ENCODE results near the gene FSD1L.

The FSD1L gene

GRCh38 chr9:105458404-105458803 lies 10.6 kb downstream of the FSD1L start:
- Histone ChIP-seq H3K27me3 (ENCODE audit: insufficient read depth, low read depth) (no peaks in the 10 kb centered on the region), H4K20me1 (ENCODE audit: insufficient read depth) (no peaks in the 10 kb centered on the region; the same call in 1 of the 2 replicates), H3K9ac (no peak overlapping the region), H3K4me1 (ENCODE audit: low read depth, poor library complexity, severe bottlenecking) (no peaks in the 10 kb centered on the region), H3K79me2 (ENCODE audit: insufficient read depth, low read depth) (no peaks in the 10 kb centered on the region), H3K36me3 (ENCODE audit: insufficient read depth) (no peaks in the 10 kb centered on the region), H3K4me3 (IDR thresholded peaks at IDR 0.05; ENCODE audit: insufficient read depth, low read depth, low read length) (no peak overlapping the region), H2AFZ (ENCODE audit: low read depth) (no peak overlapping the region), H3K4me2 (no peak overlapping the region), H3K27ac (no peak overlapping the region)
- no peak for TF ChIP-seq CTCF (conservative IDR thresholded peaks at IDR 0.05; ENCODE audit: low read depth, low read length)

GRCh38 chr9:105459336-105459735 lies 11.5 kb downstream of the FSD1L start:
- H3K79me2 ChIP-seq (ENCODE audit: insufficient read depth, low read depth): no peaks in the 10 kb centered on the region
- H3K9ac ChIP-seq: no peak overlapping the region
- no peaks in the 10 kb centered on the region for H3K36me3 ChIP-seq (ENCODE audit: insufficient read depth)
- H3K27ac ChIP-seq: no peak overlapping the region
- no peak overlapping the region for H3K4me2 ChIP-seq
- no peaks in the 10 kb centered on the region; the same call in 1 of the 2 replicates for H4K20me1 ChIP-seq (ENCODE audit: insufficient read depth)
- H3K4me3 ChIP-seq (IDR thresholded peaks at IDR 0.05; ENCODE audit: insufficient read depth, low read depth, low read length): no peak overlapping the region
- H3K4me1 ChIP-seq (ENCODE audit: low read depth, poor library complexity, severe bottlenecking): no peaks in the 10 kb centered on the region
- no peaks in the 10 kb centered on the region for H3K27me3 ChIP-seq (ENCODE audit: insufficient read depth, low read depth)
- TF ChIP-seq CTCF (conservative IDR thresholded peaks at IDR 0.05; ENCODE audit: low read depth, low read length): no peak
- no peak overlapping the region for H2AFZ ChIP-seq (ENCODE audit: low read depth)

GRCh38 chr9:105466898-105467455 lies 19.1 kb downstream of the FSD1L start:
- Histone ChIP-seq H3K4me1 (ENCODE audit: low read depth, poor library complexity, severe bottlenecking) (no peaks in the 10 kb centered on the region), H4K20me1 (ENCODE audit: insufficient read depth) (no peaks in the 10 kb centered on the region), H3K27me3 (ENCODE audit: insufficient read depth, low read depth) (no peaks in the 10 kb centered on the region), H3K79me2 (ENCODE audit: insufficient read depth, low read depth) (no peaks in the 10 kb centered on the region), H2AFZ (ENCODE audit: low read depth) (no peak overlapping the region), H3K4me2 (no peak overlapping the region), H3K36me3 (ENCODE audit: insufficient read depth) (no peaks in the 10 kb centered on the region), H3K9ac (no peak overlapping the region), H3K4me3 (IDR thresholded peaks at IDR 0.05; ENCODE audit: insufficient read depth, low read depth, low read length) (no peak overlapping the region), H3K27ac (no peak overlapping the region)
- TF ChIP-seq CTCF (conservative IDR thresholded peaks at IDR 0.05; ENCODE audit: low read depth, low read length): no peak

- no peak overlapping the region for H2AFZ ChIP-seq (ENCODE audit: low read depth)
- no peak overlapping the region for H3K9ac ChIP-seq
- no peak for TF ChIP-seq CTCF (conservative IDR thresholded peaks at IDR 0.05; ENCODE audit: low read depth, low read length)
- no peak overlapping the region for H3K4me2 ChIP-seq
- no peak overlapping the region for H3K4me3 ChIP-seq (IDR thresholded peaks at IDR 0.05; ENCODE audit: insufficient read depth, low read depth, low read length)
- no peaks in the 10 kb centered on the region for H4K20me1 ChIP-seq (ENCODE audit: insufficient read depth)
- H3K36me3 ChIP-seq (ENCODE audit: insufficient read depth): no peaks in the 10 kb centered on the region
- no peaks in the 10 kb centered on the region for H3K79me2 ChIP-seq (ENCODE audit: insufficient read depth, low read depth)
- no peaks in the 10 kb centered on the region for H3K4me1 ChIP-seq (ENCODE audit: low read depth, poor library complexity, severe bottlenecking)
- no peaks in the 10 kb centered on the region for H3K27me3 ChIP-seq (ENCODE audit: insufficient read depth, low read depth)
- H3K27ac ChIP-seq: no peak overlapping the region
Observed at GRCh38 chr9:105468875-105469274, 21.0 kb downstream of the FSD1L start.

All from KMS-11 (cell line).